Right renal cortex interstitium (tissue), 3 donors: Measurements from ENCODE around the gene XIRP1. TPM values are rescaled to one million over a fixed set of nuclear protein-coding genes. Genes with fewer than 3 reads are reported as not detected.
"Not testable (repeated sequence)": the region's sequence is repeated elsewhere in the genome, so short reads cannot be mapped to it uniquely, and the experiment has no call there.

Source experiments
- DNase-seq, 3 donors: peaks; one replicate each; pipeline ENCODE4 v3.0.0-alpha.2; 2013; ENCODE audit warnings: low read depth in 3 of 3, low spot score in 2 of 3
- polyA plus RNA-seq, 3 donors: library from polyadenylated mRNA; unstranded; fragments of 120-200 nt; gene quantifications; one replicate each; pipeline ENCODE4 v1.2.1, GENCODE V29; 2013; ENCODE audit not compliant: insufficient read length in 3 of 3

The XIRP1 gene, protein sequence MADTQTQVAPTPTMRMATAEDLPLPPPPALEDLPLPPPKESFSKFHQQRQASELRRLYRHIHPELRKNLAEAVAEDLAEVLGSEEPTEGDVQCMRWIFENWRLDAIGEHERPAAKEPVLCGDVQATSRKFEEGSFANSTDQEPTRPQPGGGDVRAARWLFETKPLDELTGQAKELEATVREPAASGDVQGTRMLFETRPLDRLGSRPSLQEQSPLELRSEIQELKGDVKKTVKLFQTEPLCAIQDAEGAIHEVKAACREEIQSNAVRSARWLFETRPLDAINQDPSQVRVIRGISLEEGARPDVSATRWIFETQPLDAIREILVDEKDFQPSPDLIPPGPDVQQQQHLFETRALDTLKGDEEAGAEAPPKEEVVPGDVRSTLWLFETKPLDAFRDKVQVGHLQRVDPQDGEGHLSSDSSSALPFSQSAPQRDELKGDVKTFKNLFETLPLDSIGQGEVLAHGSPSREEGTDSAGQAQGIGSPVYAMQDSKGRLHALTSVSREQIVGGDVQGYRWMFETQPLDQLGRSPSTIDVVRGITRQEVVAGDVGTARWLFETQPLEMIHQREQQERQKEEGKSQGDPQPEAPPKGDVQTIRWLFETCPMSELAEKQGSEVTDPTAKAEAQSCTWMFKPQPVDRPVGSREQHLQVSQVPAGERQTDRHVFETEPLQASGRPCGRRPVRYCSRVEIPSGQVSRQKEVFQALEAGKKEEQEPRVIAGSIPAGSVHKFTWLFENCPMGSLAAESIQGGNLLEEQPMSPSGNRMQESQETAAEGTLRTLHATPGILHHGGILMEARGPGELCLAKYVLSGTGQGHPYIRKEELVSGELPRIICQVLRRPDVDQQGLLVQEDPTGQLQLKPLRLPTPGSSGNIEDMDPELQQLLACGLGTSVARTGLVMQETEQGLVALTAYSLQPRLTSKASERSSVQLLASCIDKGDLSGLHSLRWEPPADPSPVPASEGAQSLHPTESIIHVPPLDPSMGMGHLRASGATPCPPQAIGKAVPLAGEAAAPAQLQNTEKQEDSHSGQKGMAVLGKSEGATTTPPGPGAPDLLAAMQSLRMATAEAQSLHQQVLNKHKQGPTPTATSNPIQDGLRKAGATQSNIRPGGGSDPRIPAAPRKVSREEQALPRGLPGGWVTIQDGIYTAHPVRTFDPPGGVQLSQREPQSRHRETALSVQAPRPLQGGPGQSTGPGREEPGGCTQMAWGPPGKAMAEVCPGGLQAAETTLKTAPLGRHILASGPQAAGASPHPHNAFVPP (N-terminal part only)
- polyA plus RNA-seq, result under 1 TPM; 0.12 to 0.47 (median 0.16) TPM

DNA sequence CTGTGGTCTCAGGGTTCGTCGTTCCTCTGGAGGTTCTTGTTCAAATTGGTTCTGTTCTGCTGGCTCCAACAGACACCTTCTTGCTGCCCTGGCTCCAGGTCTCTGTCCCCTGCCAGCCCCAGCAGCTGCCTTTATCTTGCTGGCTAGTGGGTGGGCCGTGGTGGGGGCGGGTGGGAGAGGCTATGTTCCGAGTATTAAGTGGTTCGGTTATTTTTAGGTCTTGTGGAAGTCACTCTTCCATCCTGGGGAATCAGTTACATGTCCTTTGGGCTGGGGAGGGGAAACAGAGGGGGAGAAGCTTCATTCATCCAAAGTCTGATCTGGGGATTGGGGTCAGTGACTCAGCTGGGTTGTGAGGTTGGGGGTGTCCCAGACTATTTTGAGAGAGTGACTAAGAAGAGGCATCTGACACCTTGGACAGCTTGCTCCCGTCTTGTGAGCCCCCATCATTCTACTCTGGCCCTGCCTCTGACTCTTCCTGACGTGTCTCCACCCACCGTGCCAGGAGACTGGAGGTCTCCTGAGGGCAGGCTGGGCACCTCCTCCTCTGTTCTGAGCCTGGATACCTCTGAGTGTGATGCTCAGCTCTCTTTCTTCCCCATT is at the start of gene XIRP1:
Gene XIRP1 (minus strand): TSS at position 106 of the 603 bp plus-strand sequence. CDS start 3,150 bp downstream, outside the sequence.
- no peak for DNase-seq

DNA sequence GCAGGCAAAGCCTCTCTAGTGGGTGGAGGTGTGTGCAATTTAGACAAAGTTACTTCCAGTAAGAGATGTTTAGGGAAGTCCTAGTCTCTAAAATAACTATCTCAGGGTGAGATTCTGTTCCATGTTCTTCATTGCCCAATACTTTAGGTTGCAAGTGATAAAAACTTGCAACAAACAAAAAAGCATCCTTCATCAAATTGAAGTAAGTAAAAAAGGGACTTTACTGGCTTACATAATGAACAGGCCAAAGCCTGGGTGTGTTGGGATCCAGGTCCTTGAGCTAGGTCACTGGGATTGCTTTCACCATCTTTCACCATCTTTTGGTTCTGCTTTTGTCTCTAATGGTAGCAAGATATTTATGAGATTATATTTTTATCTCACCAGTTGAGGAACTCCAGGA is 49.2 kb upstream of the XIRP1 start:
- DNase-seq, result no peak

DNA sequence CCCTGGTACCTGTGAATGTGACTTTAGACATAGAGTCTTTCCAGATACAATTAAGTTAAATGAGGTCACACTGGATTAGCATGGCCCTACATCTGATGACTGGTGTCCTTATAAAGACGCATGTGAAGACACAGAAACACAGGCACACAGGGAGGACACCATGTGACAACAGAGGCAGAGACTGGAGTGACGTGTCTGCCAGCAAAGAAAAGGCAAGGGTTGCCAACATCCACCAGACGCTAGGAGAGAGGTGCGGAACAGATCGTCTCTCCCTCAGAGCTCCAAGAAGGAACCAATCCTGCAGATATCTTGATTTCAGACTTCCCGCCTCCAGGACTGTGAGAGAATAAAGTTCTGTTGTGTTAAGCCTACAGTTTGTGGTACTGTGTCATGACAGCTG is 44.6 kb upstream of the XIRP1 start:
- no peak for DNase-seq

DNA sequence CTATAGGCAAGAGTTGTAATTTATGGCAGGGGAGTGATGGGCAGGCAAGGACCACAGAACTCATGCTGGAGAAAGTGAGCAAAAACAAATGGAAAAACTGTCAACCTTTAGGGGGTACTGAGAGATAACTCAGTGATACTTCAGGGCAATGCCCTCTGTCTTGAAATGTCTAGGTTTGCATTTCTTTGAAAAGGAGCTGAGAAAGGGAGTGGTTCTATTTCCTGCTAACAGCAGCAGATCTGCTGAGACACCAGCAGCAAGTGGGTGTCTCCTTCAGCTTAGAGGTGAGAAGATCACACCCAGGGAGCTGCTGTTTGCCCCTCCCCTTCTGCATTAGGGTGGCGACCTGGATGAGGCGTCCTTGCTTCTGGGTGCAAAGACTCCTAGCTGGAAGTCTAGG is 42.3 kb upstream of the XIRP1 start:
- no peak for DNase-seq

DNA sequence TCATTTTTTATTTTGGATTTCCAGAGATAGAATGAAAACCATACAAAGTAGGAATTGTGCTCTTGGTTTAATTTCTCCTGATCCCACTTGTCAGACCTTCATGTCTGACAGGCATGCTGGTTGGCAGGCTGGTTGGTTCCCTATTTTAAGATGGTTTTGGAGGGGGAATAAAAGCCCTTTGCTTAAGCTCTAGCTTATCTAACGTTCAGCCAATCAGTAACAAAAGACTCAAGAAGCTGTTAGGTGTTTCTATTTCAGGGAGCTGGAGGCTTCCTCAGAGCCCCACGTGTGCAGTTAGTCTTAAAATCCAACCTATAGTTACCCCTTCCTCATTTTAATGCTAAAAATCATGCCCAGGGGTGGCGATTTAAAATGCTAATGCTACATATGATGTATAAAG is 40.5 kb upstream of the XIRP1 start:
- no peak for DNase-seq

DNA sequence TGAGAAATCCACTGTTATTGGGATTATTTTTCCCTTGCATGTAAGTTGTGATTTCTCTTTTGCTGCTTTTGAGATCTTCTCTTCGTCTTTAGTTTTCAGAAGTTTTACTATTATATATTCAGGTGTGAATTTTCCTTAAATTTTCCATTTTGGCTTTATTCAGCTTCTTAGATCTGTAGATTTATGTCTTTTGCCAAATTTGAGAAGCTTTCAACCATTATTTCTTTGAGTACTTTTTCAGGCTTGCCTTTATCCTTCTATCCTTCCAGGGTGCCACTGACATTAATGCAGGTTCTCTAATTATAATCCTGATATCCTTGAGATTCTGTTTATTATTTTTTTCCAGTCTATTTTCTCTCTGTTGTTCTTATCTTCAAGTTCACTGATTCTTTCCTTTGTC is 38.1 kb upstream of the XIRP1 start:
- no peak for DNase-seq

DNA sequence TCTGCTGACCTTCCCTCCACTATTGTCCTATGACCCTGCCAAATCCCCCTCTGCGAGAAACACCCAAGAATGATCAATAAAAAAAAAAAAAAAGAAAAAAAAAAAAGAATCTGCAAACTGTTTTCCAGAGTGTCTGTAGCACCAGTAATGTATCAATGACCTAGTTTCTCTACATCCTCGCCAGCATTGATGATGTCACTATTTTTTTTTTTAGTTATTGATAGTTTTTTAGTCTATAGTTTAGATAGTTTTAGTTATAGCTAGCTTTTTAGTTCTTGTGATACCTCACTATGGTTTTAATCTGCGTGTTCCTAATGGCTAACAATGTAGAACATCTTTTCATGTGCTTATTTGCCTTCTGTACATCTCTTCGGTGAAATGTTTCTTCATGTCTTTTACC is 36.1 kb upstream of the XIRP1 start:
- no peak for DNase-seq

DNA sequence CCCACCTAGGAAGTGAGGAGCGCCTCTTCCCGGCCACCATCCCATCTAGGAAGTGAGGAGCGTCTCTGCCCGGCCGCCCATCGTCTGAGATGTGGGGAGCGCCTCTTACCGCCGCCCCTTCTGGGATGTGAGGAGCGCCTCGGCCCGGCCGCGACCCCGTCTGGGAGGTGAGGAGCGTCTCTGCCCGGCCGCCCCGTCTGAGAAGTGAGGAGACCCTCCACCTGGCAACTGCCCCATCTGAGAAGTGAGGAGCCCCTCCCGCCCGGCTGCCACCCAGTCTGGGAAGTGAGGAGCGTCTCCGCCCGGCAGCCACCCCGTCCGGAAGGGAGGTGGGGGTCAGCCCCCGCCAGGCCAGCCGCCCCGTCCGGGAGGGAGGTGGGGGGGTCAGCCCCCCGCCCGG is 35.2 kb upstream of the XIRP1 start:
- not testable (repeated sequence) for DNase-seq

DNA sequence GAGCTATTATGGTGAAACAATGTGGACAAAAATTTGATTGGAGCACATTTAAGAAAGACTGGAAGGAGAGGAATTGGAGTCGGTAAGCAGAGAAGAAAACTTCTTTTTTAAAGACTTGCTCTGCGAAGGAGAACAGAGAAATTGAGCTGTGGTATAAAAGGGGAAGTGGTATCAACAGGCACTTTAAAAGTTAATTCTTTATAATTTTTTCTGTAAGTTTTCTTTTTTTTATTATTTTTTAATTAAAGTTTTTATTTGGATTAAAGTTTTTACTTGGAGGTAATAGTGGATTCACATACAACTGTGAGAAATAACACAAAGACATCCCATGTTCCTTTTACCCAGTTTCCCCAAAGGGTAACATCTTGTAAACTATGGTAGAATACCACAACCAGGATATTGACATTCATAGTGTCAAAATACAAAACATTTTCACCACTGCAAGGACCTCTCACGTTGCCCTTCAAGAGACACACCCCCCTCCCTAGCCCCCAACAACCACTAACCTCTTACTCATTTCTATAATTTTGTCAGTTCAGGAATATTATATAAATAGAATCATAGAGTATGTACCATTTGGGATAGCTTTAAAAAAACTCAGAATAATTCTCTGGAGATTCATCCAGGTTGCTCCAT is 33.8 kb upstream of the XIRP1 start:
- no peak for DNase-seq

DNA sequence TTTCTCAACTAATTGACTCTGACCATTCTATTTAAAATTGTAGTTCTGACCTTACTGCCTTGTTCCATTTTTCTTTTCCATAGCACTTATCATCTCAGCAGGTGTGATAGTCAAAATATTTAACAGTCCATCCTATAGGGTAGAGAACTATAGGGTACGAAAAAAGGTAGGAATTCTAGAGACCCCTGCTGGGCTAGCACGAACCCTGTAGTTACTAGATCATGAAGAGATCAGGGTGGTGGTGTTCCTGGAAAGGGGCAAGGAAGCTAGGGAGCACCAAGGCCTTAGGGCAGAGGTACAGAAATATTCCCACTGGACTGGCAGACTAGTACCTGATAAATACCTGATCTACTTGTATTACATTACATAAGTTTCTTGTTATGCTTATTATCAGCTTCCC is 31.9 kb upstream of the XIRP1 start:
- no peak for DNase-seq

DNA sequence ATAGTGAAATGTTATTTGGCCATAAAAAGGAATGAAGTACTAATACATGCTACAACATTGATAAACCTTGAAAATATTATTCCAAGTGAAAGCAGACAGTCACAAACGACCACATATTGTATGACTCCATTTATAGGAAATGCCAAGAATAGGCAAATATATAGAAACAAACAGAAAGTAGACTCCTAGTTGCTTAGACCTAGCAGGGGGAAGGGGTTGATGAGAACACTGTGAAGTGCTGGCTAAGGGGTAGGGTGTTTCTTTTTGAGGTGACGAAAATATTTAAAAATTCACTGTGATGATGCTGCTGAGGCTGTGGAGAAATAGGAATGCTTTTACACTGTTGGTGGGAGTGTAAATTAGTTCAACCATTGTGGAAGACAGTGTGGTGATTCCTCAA is 30.5 kb upstream of the XIRP1 start:
- DNase-seq, result no peak

DNA sequence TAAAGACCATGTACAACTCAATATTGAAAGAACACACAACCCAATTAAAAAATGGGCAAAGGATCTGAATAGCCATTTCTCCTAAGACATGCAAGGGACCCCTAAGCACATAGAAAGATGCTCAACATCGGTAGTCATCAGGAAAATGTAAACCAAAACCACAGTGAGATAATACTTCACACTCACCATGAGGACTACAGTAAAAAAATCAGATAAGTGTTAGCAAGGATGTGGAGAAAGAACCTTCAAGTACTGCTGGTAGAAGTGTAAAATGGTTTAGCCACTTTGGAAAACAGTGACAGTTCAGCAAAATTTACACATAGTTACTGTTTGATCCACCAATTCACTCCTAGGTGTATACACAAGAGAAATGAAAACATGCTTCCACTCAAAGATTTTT is 30.1 kb upstream of the XIRP1 start:
- no peak for DNase-seq

DNA sequence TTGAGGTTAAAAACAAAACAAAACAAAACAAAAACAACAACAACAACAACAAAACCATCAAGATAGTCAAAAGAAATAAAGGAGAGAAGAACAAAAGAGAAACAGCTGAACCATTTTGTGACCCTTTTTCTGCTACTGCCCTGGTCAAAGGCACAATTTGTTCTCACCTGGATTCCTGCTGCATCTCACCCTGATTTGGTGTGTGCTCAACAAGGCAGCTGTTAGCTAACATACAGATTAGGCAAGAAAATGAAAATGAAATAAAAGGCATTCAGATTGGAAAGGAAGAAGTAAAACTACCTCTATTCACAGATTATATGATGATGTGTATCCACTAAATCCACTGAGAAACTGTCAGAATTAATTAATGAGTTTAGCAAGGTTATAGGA is 28.7 kb upstream of the XIRP1 start:
- no peak for DNase-seq

DNA sequence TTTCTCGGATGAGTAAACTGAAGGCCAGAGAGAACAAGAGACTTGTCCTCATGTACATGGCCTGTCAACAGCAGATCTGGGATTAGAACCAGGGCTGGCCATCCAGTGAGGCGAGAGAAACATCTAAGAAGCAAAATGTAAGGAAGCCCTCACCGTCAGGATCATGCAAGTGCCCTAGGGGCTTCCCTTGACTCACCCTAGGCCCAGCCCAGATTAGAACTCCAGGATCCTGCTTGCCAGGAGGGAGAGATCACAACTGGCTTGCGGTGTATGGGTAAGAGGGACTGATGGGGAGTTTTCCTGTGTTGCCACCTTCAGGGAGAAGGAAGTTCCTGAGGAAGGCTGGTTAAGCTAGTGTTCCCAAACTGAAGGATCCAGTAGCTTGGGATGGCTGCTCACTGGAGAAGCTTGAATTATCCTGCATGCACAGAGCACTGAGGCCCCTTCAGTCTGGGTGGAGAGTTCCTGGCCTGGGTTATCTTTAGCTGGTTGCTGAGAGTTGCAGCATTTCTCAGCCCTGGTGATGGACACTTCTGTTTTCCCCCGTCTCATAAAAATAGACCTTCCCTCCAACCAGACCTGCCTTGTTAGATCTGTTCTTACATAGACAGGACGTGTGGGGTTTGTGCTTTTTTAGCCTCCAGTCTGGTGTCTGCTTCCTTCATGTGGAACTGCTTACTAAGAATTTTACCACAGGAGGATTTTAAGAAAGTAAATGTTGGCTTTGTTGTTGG is 28.2 kb upstream of the XIRP1 start:
- no peak for DNase-seq

DNA sequence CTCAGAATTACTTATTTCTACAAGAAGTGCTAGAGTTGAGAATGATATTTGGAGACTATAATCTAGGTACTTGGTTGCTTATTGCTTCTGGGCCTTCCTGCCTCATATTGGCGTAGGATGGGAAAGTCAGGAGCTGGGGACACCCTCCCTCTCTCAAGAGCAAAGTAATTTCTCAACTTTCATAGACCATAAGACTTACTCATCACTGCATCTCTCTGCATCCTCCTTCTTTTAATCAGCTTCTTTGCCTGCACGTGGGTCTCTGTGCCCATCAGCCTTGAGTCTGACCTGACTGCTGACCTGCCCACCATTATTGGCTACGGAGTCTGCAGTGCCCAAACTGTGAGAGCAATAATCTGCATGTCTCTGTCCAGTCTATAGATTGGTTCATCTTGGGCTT is 27.3 kb upstream of the XIRP1 start:
- no peak for DNase-seq

DNA sequence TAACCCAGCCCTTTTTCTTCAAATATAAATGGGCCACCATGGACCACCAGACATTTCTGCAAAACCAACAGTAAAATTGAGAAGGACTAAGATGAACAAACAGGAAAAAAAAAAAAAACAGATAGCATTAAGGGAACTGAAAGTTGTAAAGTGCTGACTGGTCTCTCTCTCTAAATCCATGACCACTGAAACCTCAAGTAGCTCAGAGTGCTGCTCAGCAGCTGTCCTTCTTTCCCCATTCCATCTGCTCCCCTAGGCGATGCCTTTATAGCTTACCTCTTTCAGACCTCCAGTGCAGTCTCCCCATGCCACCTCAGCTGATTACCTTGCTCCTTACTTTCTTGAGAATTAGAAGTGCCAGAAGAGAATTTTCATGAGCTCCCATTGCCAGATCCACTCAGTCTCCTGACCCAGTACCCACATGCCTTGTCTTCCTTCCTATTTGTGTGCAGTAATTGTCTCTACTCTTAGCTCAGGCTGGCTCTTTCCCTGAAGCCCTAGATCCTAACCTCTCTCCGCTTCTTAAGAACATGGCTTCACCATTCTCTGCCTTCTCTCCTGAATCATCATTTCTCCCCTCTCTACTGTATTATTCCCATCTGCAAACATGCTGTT is 23.9 kb upstream of the XIRP1 start:
- DNase-seq, result no peak

DNA sequence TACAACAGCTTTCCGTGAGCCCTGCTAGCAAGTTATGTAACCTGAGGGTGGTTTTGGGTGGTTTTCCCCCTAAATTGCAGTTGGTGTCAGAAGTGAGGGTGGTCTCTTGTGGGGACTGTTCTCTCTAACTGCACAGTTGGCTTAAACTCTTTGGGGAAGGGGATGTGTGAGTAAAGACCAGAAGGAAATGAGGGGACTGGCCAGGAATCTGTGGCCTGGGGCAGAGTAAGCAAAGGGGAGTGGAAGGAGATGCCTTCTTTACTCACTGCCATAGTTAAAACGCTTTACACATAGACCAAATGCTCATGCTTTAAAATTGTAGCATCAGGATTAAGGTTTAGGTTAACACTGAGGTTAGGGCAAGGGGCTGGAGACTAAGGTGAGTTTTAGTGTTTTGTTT is 21.2 kb upstream of the XIRP1 start:
- no peak for DNase-seq

DNA sequence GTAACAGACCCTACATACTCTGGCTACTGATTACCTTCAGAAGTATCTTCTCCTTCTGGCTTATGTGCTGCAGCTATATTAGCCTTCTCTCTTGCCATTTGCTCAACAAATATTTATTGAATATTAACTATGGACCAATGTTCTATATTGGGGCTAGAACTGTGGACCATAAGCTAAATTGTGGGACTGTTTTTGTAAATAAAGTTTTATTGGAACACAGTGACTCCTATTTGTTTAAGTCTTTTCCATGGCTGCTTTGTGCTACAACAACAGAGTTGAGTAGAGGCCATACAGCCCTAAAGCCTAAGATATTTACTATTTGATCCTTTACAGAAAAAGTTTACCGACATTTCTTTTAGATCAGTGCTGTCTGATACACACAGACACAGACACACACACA is 20.3 kb upstream of the XIRP1 start:
- DNase-seq, result no peak
